Natural killer cell treated with Interleukin-12 subunit alpha and Interleukin-12 subunit beta and Interleukin-15 and Interleukin-18, amount 100 ng/mL, for 72 hours (primary cell): ENCODE results near the gene HUWE1. TPM values are rescaled to one million over a fixed set of nuclear protein-coding genes. Genes with fewer than 3 reads are reported as not detected.
A peak's percentile ranks its signal among the peaks of the same experiment; 100 is the strongest.
"Not testable (repeated sequence)": the region's sequence is repeated elsewhere in the genome, so short reads cannot be mapped to it uniquely, and the experiment has no call there.

Source experiments
- ATAC-seq, 2 donors: fragments of 150-1000 bp; cut with Tn5 transposase in 1 of 2; sonication (Bioruptor Pico), chemical (Tn5 transposase) in 1 of 2; 2 replicates each; pipeline ENCODE4 v1.10.0; 2021
- DNase-seq: peaks from one replicate; pipeline ENCODE4 v3.0.0; 2022; ENCODE audit warnings: low spot score
- H3K27ac Mint-ChIP-seq, 2 donors: 1 replicate in 1 of 2; 2 replicates in 1 of 2; pipeline ENCODE4 v1.8.0; 2022; ENCODE audit warnings: mixed read lengths in 2 of 2, mild to moderate bottlenecking in 1 of 2, moderate library complexity in 1 of 2
- H3K27me3 Mint-ChIP-seq, 2 donors: 1 replicate in 1 of 2; 2 replicates in 1 of 2; pipeline ENCODE4 v1.8.0; 2022; ENCODE audit warnings: mixed read lengths in 2 of 2
- H3K36me3 Mint-ChIP-seq: one replicate; pipeline ENCODE4 v1.8.0; 2022; ENCODE audit warnings: mixed read lengths
- H3K4me1 Mint-ChIP-seq, 2 donors: 1 replicate in 1 of 2; 2 replicates in 1 of 2; pipeline ENCODE4 v1.8.0; 2022; ENCODE audit warnings: low read depth in 2 of 2, mixed read lengths in 2 of 2, mild to moderate bottlenecking in 1 of 2
- H3K4me3 Mint-ChIP-seq: one replicate; pipeline ENCODE4 v1.8.0; 2022; ENCODE audit warnings: mixed read lengths
- H3K9me3 Mint-ChIP-seq: 2 replicates; pipeline ENCODE4 v1.8.0; 2022; ENCODE audit warnings: mixed read lengths
- total RNA-seq, 2 donors: library from RNA; stranded (reverse); gene quantifications; one replicate each; pipeline ENCODE4 v1.2.3, GENCODE V29; 2022

HUWE1 gene
- 100 to 1,000 TPM; 574 to 813 TPM for total RNA-seq

- Mint-ChIP-seq H3K4me1 (peaks cover 19 to 22% of the 10 kb centered on the region in 2 donors), H3K27ac (peak within 1 kb of the TSS; percentile 86 to 93), H3K9me3 (no peaks in the 10 kb centered on the region), H3K36me3 (peaks cover 32% of the 10 kb centered on the region), H3K27me3 (peaks cover 0 to 12% of the 10 kb centered on the region in 2 donors), H3K4me3 (peak within 1 kb of the TSS; percentile 98)
- DNase-seq (peak; percentile 90), ATAC-seq (peak; percentile 77 to 79)
Observed at GRCh38 chrX:53686151-53686885, at the start of gene HUWE1. HUWE1 (minus strand) TSS chrX:53686719; CDS start chrX:53654107, 32,612 bp downstream.

- H3K9me3 Mint-ChIP-seq, result peaks cover 4% of the 10 kb centered on the region
- H3K27ac Mint-ChIP-seq, result peak overlapping the region; percentile 82 to 89
- ATAC-seq, result peak; percentile 77 to 90
- peaks cover 12% of the 10 kb centered on the region for H3K36me3 Mint-ChIP-seq
- DNase-seq, result no peak
- peaks cover 27 to 33% of the 10 kb centered on the region in 2 donors for H3K4me1 Mint-ChIP-seq
- H3K27me3 Mint-ChIP-seq, result peaks cover 0 to 14% of the 10 kb centered on the region in 2 donors
- peak overlapping the region; percentile 74 for H3K4me3 Mint-ChIP-seq
Observed at GRCh38 chrX:53732797-53733196, 46.3 kb upstream of the HUWE1 start.

GRCh38 chrX:53729751-53730150 lies 43.2 kb upstream of the HUWE1 start:
- no peaks in the 10 kb centered on the region for H3K36me3 Mint-ChIP-seq
- ATAC-seq (no peak), DNase-seq (no peak)
- H3K4me3 Mint-ChIP-seq, result no peak overlapping the region
- no peaks in the 10 kb centered on the region for H3K9me3 Mint-ChIP-seq
- peaks cover 24 to 29% of the 10 kb centered on the region in 2 donors for H3K4me1 Mint-ChIP-seq
- peak overlapping the region in 1 of 2 donors; percentile 63 for H3K27ac Mint-ChIP-seq
- H3K27me3 Mint-ChIP-seq, result peaks cover 0 to 3% of the 10 kb centered on the region in 2 donors

GRCh38 chrX:53728506-53728905 lies 42.0 kb upstream of the HUWE1 start:
- Mint-ChIP-seq H3K36me3 (peaks cover 5% of the 10 kb centered on the region), H3K4me3 (peak overlapping the region; percentile 43), H3K9me3 (no peaks in the 10 kb centered on the region), H3K4me1 (peaks cover 18 to 30% of the 10 kb centered on the region in 2 donors), H3K27ac (peak overlapping the region; percentile 47 to 70), H3K27me3 (peaks cover 0 to 5% of the 10 kb centered on the region in 2 donors)
- no peak for DNase-seq
- ATAC-seq, result no peak

- peaks cover 0 to 4% of the 10 kb centered on the region in 2 donors for H3K27me3 Mint-ChIP-seq
- no peak for ATAC-seq
- no peaks in the 10 kb centered on the region for H3K9me3 Mint-ChIP-seq
- H3K4me1 Mint-ChIP-seq, result peaks cover 10 to 19% of the 10 kb centered on the region in 2 donors
- peaks cover 6% of the 10 kb centered on the region for H3K36me3 Mint-ChIP-seq
- H3K4me3 Mint-ChIP-seq, result no peak overlapping the region
- DNase-seq, result no peak
- peak overlapping the region in 1 of 2 donors; percentile 68 for H3K27ac Mint-ChIP-seq
Observed at GRCh38 chrX:53724872-53725271, 38.4 kb upstream of the HUWE1 start.

- Mint-ChIP-seq H3K27me3 (peaks cover 0 to 4% of the 10 kb centered on the region in 2 donors), H3K36me3 (peaks cover 6% of the 10 kb centered on the region), H3K9me3 (peaks cover under 1% of the 10 kb centered on the region), H3K27ac (peak overlapping the region in 1 of 2 donors; percentile 28), H3K4me1 (peaks cover 9 to 21% of the 10 kb centered on the region in 2 donors), H3K4me3 (no peak overlapping the region)
- DNase-seq (no peak), ATAC-seq (no peak)
Observed at GRCh38 chrX:53723381-53723780, 36.9 kb upstream of the HUWE1 start.

GRCh38 chrX:53721610-53722009 lies 35.1 kb upstream of the HUWE1 start:
- H3K4me3 Mint-ChIP-seq, H3K36me3 Mint-ChIP-seq, H3K27ac Mint-ChIP-seq, DNase-seq, H3K27me3 Mint-ChIP-seq, ATAC-seq, H3K9me3 Mint-ChIP-seq: not testable (repeated sequence)
- peaks cover 16 to 31% of the 10 kb centered on the region in 2 donors for H3K4me1 Mint-ChIP-seq

- peak overlapping the region; percentile 99 to 100 for H3K27ac Mint-ChIP-seq
- not testable (repeated sequence) for ATAC-seq, H3K9me3 Mint-ChIP-seq, H3K27me3 Mint-ChIP-seq, DNase-seq
- H3K4me3 Mint-ChIP-seq, result peak overlapping the region; percentile 44
- H3K36me3 Mint-ChIP-seq, result peaks cover 11% of the 10 kb centered on the region
- H3K4me1 Mint-ChIP-seq, result peaks cover 26 to 45% of the 10 kb centered on the region in 2 donors
Observed at GRCh38 chrX:53719666-53720065, 33.1 kb upstream of the HUWE1 start.

- H3K36me3 Mint-ChIP-seq, result peaks cover 12% of the 10 kb centered on the region
- DNase-seq (no peak), ATAC-seq (peak in 1 of 2 donors; percentile 1)
- H3K4me3 Mint-ChIP-seq, result peak overlapping the region; percentile 88
- H3K27me3 Mint-ChIP-seq, result no peaks in the 10 kb centered on the region
- peaks cover 39 to 56% of the 10 kb centered on the region in 2 donors for H3K4me1 Mint-ChIP-seq
- peak overlapping the region; percentile 99 to 100 for H3K27ac Mint-ChIP-seq
- H3K9me3 Mint-ChIP-seq, result peaks cover 3% of the 10 kb centered on the region
Observed at GRCh38 chrX:53718073-53718472, 31.6 kb upstream of the HUWE1 start.

- H3K27ac Mint-ChIP-seq, result peak overlapping the region; percentile 99 to 100
- DNase-seq (no peak), ATAC-seq (peak in 1 of 2 donors; percentile 25)
- peaks cover 12% of the 10 kb centered on the region for H3K36me3 Mint-ChIP-seq
- H3K4me3 Mint-ChIP-seq, result peak overlapping the region; percentile 96
- H3K9me3 Mint-ChIP-seq, result peaks cover 3% of the 10 kb centered on the region
- H3K27me3 Mint-ChIP-seq, result no peaks in the 10 kb centered on the region
- peaks cover 39 to 56% of the 10 kb centered on the region in 2 donors for H3K4me1 Mint-ChIP-seq
Observed at GRCh38 chrX:53717205-53717604, 30.7 kb upstream of the HUWE1 start.

- peaks cover 12% of the 10 kb centered on the region for H3K36me3 Mint-ChIP-seq
- peak overlapping the region; percentile 99 to 100 for H3K27ac Mint-ChIP-seq
- peaks cover 3% of the 10 kb centered on the region for H3K9me3 Mint-ChIP-seq
- H3K4me3 Mint-ChIP-seq, result peak overlapping the region; percentile 96
- DNase-seq (peak; percentile 90), ATAC-seq (peak; percentile 66 to 76)
- H3K27me3 Mint-ChIP-seq, result no peaks in the 10 kb centered on the region
- H3K4me1 Mint-ChIP-seq, result peaks cover 39 to 56% of the 10 kb centered on the region in 2 donors
Observed at GRCh38 chrX:53716328-53717088, 30.0 kb upstream of the HUWE1 start.

- no peak for ATAC-seq
- Mint-ChIP-seq H3K9me3 (peaks cover 3% of the 10 kb centered on the region), H3K27me3 (no peaks in the 10 kb centered on the region), H3K4me1 (peaks cover 39 to 59% of the 10 kb centered on the region in 2 donors), H3K4me3 (peak overlapping the region; percentile 96), H3K36me3 (peaks cover 17% of the 10 kb centered on the region), H3K27ac (peak overlapping the region; percentile 99 to 100)
- no peak for DNase-seq
Observed at GRCh38 chrX:53715346-53715924, 28.9 kb upstream of the HUWE1 start.

GRCh38 chrX:53714580-53715345 lies 28.2 kb upstream of the HUWE1 start:
- Mint-ChIP-seq H3K36me3 (peaks cover 17% of the 10 kb centered on the region), H3K27me3 (no peaks in the 10 kb centered on the region), H3K27ac (peak overlapping the region; percentile 99 to 100), H3K9me3 (peaks cover 3% of the 10 kb centered on the region), H3K4me1 (peaks cover 39 to 56% of the 10 kb centered on the region in 2 donors), H3K4me3 (peak overlapping the region; percentile 96)
- ATAC-seq (peak; percentile 86 to 87), DNase-seq (peak; percentile 88)
